ENCODE data around the gene CAMKK1.

The CAMKK1 gene

DNA sequence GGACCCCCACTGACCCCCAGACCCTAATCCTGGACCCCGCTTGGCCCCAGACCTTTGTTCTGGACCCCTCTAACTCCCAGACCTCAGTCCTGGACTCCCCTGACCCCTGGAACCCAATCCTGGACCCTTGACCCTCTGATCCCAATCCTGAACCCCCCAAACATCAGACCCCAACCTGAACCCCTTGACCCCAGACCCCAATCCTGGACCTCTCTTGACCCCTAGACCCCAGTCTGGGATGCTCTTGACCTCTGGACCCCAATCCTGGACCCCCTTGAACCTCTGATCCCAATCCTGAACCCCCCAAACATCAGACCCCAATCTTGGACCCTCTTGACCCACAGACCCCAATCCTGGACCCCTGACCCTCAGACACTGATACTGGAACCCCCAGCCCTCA, 36.9 kb upstream of the CAMKK1 start:
- H3K36me3 ChIP-seq (ENCODE audit: control insufficient read depth, insufficient read depth, low read length): peaks cover 25% of the 10 kb centered on the region
- no peak overlapping the region for H3K4me3 ChIP-seq (replicated peaks; ENCODE audit: low read depth, low read length)
- no peaks in the 10 kb centered on the region for H3K27me3 ChIP-seq (replicated peaks; ENCODE audit: control insufficient read depth, insufficient read depth, low read length)
- TF ChIP-seq, protein P1, sequence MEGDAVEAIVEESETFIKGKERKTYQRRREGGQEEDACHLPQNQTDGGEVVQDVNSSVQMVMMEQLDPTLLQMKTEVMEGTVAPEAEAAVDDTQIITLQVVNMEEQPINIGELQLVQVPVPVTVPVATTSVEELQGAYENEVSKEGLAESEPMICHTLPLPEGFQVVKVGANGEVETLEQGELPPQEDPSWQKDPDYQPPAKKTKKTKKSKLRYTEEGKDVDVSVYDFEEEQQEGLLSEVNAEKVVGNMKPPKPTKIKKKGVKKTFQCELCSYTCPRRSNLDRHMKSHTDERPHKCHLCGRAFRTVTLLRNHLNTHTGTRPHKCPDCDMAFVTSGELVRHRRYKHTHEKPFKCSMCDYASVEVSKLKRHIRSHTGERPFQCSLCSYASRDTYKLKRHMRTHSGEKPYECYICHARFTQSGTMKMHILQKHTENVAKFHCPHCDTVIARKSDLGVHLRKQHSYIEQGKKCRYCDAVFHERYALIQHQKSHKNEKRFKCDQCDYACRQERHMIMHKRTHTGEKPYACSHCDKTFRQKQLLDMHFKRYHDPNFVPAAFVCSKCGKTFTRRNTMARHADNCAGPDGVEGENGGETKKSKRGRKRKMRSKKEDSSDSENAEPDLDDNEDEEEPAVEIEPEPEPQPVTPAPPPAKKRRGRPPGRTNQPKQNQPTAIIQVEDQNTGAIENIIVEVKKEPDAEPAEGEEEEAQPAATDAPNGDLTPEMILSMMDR (IDR thresholded peaks at IDR 0.05; ENCODE audit: insufficient read depth, low read length, poor library complexity, severe bottlenecking): no peak
- no peak for DNase-seq (ENCODE audit: extremely low read depth, insufficient read length)

DNA sequence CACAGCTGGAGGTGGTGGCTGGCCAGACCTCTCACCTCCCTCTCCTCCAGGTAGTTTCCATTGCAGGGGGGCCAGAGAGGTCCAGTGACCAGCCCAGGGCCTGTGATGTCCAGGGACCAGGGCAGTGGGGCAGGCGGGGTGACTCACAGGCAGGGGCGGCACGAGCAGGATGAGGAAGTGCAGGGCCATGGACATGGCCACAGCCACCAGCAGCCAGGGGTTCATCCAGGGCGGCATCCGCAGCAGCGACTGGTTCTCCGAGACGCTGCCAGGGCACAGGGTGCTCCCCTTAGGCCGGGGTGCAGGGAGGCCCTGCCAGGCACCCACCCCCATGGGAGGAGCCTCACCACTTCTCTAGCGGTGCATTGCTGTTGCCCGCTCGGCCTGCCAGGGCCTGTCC, 36.3 kb upstream of the CAMKK1 start:
- no peak for DNase-seq (ENCODE audit: extremely low read depth, insufficient read length)
- TF ChIP-seq, protein P1 (IDR thresholded peaks at IDR 0.05; ENCODE audit: insufficient read depth, low read length, poor library complexity, severe bottlenecking): no peak
- H3K4me3 ChIP-seq (replicated peaks; ENCODE audit: low read depth, low read length): no peak overlapping the region
- no peaks in the 10 kb centered on the region for H3K27me3 ChIP-seq (replicated peaks; ENCODE audit: control insufficient read depth, insufficient read depth, low read length)
- H3K36me3 ChIP-seq (ENCODE audit: control insufficient read depth, insufficient read depth, low read length): peaks cover 25% of the 10 kb centered on the region

DNA sequence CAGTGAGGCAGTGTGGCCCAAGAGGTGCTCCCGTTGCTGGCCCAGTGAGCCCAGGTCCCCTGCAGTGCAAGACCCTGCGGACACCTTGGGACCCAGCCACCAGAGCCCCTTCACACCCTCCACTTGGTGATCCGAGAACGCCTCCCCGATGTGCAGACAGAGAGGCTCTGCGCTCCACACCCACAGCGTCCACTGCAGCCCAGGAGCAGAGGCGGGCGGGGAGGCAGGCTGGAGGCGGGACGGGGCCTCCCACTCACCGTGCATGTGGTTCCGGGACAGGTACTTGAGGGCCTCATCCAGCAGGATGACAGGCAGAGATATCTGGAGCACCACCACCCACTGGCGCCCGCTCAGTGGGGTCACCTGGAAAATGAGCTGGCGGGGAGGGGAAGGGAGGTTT, 35.6 kb upstream of the CAMKK1 start:
- Histone ChIP-seq H3K27me3 (replicated peaks; ENCODE audit: control insufficient read depth, insufficient read depth, low read length) (no peaks in the 10 kb centered on the region), H3K36me3 (ENCODE audit: control insufficient read depth, insufficient read depth, low read length) (peaks cover 25% of the 10 kb centered on the region), H3K4me3 (replicated peaks; ENCODE audit: low read depth, low read length) (no peak overlapping the region)
- no peak for DNase-seq (ENCODE audit: extremely low read depth, insufficient read length)
- TF ChIP-seq, protein P1 (IDR thresholded peaks at IDR 0.05; ENCODE audit: insufficient read depth, low read length, poor library complexity, severe bottlenecking): no peak

DNA sequence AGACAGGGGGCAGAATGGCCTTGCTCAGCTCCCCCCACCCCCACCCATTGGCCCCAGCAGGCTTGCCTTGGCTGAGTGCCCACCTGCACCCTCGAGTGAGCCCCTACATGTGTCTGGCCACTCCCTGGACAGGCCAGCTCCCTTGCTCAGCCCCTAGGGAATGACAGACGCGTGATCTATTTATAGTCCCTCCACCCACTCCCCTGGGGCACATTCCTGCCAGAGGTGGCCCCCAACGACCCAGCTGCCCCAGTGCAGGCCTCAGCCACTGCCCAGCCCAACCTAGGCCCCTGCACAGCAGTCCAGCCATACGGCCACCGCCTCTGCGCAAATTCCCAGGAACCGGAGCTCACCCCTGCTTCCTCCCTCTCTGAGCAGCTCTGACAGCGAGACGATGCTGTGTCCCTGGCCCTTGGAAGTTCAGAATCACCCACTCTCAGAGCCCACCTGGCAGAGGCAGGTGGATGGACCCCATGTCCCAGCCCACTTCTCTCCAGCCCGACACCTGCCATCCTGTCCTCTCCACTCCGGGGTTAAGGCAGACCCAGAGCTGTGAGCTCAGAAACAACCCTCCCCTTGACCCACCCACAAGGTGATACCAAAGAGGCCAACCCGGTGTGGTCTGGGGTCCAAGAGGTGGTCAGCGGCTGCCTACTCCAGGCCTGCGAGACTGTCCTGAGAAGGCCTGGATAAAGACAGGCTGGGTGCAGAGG, 34.9 kb upstream of the CAMKK1 start:
- Histone ChIP-seq H3K4me3 (replicated peaks; ENCODE audit: low read depth, low read length) (no peak overlapping the region), H3K36me3 (ENCODE audit: control insufficient read depth, insufficient read depth, low read length) (peaks cover 25% of the 10 kb centered on the region), H3K27me3 (replicated peaks; ENCODE audit: control insufficient read depth, insufficient read depth, low read length) (no peaks in the 10 kb centered on the region)
- TF ChIP-seq, protein P1 (IDR thresholded peaks at IDR 0.05; ENCODE audit: insufficient read depth, low read length, poor library complexity, severe bottlenecking): no peak
- DNase-seq (ENCODE audit: extremely low read depth, insufficient read length): no peak

DNA sequence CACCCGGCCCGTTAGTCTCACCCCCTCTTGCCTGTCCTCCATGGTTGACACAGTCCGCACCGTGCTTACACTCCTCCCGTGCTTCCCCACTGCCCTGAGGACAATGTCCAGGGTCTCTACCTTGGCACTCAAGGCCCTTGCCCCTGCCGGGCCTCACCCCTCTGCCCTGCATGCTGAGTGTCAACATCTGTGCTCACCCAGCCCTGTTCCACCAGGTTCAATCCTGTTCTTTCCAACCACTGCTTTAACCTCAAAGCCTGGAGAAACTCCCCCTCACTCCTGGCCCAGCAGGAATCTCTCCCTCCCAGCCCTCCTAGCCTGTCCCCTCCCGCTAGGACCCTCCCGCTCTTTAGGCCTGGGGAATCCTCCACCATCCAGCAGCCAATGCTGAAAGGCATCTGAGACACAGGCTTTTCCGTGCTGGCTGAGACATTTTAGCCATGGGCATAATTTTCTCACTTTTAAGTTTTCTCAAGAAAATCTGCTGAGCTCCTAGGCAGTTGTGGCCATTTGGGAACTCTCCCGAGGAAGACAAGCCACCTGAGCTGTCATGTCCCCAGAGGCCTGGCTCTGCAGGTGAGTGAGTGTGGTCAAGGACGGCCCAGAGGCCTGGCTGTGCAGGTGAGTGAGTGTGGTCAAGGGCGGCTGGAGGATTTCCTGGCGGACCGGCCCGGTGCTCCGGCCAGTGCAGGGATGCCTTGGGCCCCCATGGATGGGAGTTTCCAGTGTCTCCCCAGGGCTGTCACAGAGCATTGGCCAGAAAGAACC, 34.2 kb upstream of the CAMKK1 start:
- TF ChIP-seq, protein P1 (IDR thresholded peaks at IDR 0.05; ENCODE audit: insufficient read depth, low read length, poor library complexity, severe bottlenecking): no peak
- no peaks in the 10 kb centered on the region for H3K27me3 ChIP-seq (replicated peaks; ENCODE audit: control insufficient read depth, insufficient read depth, low read length)
- H3K4me3 ChIP-seq (replicated peaks; ENCODE audit: low read depth, low read length): no peak overlapping the region
- no peak for DNase-seq (ENCODE audit: extremely low read depth, insufficient read length)
- H3K36me3 ChIP-seq (ENCODE audit: control insufficient read depth, insufficient read depth, low read length): peaks cover 22% of the 10 kb centered on the region
